NCI-H1694 (cell line): Measurements from ENCODE around the gene MATR3.
A peak's percentile ranks its signal among the peaks of the same experiment; 100 is the strongest.
"Not testable (repeated sequence)": the region's sequence is repeated elsewhere in the genome, so short reads cannot be mapped to it uniquely, and the experiment has no call there.

Source experiments
- DNase-seq: peaks from one replicate; lab custom pipeline; 2025; lab: John Stamatoyannopoulos, UW

The MATR3 gene

DNA sequence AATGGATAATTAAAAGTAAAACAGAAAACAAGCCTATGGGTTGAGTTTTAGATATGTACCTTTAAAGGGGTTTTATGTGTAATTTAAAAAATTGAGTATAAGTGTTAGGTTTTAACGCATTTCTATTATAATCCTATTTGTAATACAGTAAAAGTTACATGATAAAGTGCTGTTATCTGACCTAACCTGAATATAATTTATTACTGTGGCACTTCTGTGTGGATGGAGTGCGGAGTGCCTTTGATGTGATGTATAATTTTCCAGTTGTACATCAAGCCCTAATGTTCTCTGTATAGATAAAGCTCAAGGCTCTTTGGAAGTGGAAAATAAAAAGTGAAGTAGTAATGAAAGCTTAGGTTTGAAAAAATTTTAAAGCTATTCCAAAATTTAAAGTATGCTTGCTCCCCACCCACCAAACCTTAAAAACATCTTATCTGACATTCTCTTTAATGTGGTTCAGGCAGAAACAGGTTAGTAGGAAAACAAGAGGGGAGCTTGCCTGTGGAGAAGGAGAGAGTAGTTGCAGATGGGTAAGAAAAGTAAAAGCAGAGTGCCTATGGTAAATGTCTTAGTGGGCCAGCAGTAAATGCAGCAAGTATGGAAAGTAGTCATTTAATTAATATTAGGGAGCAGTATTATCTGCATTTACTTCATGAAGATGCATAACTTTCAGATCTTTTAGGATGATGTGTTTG, 4.0 kb downstream of the MATR3 start:
- no peak for DNase-seq

DNA sequence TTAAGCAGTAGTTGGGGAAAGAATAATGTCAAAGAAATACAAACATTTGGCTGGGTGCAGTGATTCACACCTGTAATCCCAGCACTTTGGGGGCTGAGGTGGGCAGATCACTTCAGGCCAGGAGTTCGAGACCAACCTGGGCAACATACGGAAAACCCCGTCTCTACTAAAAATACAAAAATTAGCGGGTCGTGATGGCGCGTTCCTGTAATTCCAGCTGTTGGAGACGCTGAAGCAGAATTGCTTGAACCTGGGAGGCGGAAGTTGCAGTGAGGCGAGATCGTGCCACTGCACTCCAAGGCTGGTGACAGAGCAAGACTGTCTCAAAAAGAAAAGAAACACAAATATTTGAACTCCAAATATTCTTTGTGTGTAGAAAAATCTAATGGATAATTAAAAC, 4.7 kb downstream of the MATR3 start:
- DNase-seq, result no peak

DNA sequence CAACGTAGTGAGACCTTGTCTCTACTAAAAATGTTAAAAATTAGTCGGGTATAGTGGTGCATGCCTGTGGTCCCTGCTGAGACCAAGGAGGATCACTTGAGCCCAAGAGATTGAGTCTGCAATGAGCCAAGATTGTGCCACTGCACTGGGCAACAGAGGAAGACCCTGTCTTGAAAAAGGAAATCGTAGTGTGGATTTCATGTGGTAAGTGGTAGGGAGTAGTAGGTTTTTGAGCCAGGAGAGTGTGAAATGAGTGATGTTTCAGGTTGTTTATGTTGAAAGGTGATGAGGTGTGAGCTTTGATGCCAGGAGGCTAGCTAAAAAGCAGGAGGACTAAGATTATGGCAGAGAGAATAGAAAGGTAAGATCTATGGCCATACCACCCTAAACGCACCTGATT, 5.9 kb downstream of the MATR3 start:
- DNase-seq, result no peak

DNA sequence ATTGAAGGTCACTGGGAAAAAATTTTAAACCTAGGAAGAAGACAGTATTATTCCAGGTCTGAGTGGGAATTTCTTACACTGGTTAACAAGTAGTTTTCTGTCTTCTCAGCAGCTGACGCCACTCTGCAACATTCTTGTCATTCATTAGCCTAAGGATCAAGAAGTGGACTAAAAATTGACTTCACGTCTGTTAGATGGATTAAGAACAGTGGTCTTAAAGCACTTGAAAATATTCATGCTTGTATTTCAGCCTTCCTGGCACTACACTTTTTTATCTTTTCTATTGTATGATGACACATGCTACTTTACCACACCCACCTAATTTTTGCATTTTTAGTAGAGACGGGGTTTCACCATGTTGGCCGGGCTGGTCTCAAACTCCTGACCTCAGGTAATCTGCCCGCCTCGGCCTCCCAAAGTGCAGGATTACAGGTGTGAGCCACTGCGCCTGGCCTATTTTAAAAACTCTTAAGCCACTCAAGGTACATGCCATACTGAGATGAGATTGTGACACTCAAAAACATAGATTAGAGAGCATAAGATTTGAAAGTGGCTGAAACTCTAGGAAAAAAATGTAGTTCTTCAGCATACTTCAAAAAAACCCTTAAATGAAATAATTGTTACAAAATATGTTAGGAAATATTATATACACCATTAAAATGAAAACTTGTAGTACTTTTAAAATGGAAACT, 8.4 kb downstream of the MATR3 start:
- no peak for DNase-seq

DNA sequence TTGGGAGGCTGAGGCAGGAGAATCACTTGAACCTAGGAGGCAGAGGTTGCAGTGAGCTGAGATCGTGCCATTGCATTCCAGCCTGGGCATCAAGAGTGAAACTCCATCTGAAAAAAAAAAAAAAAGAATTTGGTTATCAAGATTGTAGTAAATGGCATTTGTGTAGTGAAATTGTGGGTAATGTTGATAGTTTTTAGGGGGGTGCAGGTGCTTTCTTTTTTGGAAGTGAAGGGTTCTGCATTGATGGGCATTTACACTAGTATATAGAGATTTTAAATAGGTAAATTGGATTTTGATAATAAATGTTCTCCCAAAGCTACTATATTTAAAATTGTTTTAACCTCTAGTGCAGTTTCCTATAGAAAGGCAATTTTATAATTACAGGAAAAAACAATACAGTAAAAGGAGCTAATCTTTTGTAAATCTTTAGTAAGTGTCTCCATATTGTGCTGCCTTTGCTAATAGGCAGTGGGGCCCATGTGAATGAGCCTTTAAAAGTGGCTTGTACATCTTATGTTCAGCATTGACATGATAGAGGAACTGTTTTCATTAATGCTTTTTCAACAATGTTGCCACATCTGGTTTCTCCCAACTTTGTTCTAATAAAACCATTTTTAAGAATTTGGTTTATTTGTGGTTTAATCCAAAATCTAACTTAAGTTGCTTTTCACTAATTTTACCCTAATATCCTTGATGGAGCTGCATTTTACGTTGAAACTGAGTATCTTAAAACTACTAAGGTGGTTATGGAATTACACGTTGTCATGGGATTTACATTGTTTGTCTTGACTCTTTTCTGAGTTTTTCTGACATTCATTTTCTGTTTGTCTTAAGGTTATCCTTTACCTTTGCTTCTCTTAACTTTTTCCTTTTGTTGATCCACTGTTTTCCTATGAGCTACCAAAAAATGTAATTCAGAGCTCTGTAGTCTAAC, 11.1 kb downstream of the MATR3 start:
- no peak for DNase-seq

DNA sequence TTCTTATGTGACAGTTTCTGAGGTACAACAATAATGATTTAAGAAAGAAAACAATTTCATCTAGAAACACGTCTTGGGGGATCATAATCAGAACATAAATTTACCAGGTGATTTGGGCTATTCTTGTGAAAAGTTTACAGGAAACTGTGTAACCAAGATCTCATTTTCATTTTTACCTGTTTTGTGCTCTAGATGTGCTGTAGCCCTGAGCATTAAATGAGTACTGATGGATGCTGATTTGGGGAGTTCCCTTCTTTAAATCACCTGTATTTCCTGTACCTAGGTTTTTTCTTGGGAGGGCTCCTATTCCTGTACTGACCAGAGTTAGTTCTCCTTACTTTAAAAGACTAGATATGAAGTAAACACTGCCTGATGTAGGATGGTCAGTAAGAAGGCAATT, 12.7 kb downstream of the MATR3 start:
- no peak for DNase-seq

DNA sequence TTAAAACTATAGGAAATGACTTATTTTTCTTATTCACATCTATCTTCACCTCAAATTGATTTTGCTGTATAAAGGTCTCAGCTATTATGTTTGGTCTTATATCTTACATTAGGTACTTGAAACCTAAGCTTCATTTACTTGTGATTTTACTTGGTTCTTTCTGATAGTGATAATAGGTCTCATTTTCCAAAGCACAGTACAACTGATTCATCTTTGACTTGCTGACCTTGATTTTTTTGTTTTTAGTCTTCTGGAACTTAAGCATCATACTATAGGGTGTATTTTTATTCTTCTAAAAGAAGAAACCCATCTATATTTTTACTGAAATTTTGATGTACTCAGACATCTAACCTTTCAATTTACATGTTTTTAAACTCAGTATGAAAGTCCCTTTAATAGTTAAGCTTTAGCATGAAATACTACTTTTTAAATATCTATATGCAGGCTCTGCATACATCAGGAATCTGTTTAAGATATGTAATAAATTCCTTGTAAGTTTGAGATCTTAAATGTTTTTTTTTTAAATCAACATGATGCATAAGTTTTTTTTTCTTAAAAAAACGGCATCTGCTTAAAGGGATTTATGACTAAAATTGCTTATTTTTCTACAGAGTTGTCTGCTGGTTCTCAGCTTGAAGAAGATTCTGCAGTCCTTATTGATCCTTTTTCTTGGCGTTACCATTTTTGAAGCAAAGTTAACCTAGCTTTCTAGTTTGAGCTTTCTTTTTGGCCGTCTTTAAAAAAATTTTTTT, 13.3 kb downstream of the MATR3 start:
- DNase-seq, result no peak

DNA sequence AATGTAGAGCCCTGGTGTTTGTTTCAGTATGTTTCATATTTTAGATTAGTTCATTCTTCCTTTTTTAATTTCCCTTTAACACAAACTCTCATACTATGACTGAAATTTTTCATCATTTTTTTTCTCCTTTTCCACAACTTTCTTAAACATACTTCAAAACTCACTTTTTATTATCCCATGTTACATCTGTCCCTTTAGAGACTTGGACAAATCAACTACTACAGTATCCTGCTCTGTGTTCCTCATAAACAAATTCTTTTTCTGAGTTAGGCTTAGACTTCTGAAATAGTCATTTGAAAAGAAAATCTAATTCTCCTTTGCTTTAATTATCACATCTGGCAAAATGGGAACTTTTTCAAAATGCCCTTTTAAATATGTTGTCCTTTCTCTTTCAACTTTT, 15.3 kb downstream of the MATR3 start:
- no peak for DNase-seq

DNA sequence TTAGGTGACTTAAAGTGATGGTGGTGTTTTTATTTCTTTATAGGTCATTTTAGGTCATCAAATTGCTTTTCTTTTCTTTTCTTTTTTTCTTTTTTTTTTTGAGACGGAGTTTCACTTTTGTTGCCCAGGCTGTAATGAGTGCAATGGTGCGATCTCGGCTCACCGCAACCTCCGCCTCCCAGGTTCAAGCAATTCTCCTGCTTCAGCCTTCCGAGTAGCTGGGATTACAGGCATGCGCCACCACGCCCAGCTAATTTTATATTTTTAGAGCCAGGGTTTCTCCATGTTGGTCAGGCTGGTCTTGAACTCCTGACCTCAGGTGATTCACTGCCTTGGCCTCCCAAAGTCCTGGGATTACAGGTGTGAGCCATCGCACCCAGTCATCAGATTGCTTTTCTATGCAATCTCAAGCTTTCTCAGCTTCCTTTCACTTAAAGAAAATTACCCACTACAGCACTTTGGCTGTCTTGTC, 17.2 kb downstream of the MATR3 start:
- not testable (repeated sequence) for DNase-seq

DNA sequence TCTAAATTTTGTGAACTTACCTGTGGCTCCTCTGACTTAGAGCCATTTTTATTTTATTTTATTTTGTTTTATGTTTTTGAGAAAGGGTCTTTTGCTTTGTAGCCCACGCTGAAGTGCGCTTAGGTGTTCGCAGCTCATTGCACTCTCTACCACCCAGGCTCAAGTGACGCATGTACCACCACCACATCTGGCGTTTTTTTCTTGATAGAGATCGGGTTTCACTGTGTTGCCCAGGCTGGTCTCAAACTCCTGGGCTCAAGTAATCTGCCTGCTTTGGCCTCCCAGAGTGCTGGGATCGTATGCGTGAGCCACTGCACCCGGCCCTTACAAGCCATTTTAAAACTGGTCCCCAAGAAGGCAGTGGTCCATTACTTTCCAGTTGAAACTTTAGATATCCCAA, 18.5 kb downstream of the MATR3 start:
- DNase-seq, result no peak

DNA sequence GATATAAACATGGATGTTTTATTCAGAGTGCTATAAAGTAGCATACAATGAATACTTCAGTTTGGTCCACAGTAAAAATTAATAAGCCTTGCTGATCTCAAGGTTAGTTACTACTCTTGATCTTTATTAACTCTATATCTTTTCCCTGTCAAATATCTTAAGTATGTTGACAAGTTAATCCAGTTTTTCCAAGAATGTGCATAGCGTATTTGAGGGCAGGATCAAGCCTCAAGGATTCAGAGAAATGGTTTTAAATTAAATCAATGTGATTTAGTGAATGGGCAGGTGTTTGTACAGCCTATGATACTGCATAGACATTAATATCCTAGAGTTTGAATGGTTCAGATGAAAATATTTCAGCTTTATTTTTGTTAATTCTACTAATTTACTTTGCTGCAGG, 20.7 kb downstream of the MATR3 start:
- no peak for DNase-seq

DNA sequence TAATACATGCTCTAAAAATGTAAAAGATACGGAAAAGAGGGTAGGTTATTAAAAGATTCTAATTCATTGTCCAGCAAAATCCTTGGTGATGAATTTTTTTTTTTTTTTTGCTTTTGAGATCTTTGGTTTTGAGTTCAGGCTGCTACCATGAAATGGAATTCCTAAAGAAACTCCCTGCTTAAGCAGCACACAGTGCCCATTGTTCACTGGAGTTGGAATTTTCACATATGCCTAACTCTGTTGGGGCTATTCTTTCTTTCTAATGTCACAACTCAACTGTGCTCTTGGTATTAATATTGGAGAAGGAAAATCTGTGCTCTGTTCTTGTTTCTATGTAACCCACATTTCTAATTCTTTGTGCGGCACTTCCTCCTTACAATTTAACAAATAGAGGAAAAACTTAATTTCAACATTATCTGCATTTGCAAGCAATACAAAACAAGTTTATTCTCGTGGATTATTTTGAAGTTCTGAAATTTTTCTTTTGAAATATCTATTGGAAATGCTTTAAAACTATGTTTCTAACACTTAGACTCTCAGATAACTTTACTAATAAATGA, 21.6 kb downstream of the MATR3 start:
- no peak for DNase-seq

DNA sequence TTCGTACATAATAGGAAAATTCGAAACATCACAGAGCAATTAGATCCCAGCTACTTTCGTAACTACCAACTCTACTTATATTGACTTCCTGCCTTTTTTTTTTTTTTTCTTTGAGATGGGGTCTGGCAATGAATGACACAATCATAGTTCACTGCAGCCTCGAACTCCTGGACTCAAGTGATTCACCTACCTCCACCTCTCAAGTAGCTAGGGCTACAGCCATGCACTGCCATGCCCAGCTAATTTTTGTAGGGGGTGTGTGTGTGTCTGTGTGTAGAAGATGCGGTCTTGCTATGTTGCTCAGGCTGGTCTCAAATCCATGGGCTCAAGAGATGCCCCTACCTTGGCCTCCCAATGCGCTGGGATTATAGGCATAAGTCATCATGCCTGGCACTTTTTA, 42.3 kb downstream of the MATR3 start:
- no peak for DNase-seq

DNA sequence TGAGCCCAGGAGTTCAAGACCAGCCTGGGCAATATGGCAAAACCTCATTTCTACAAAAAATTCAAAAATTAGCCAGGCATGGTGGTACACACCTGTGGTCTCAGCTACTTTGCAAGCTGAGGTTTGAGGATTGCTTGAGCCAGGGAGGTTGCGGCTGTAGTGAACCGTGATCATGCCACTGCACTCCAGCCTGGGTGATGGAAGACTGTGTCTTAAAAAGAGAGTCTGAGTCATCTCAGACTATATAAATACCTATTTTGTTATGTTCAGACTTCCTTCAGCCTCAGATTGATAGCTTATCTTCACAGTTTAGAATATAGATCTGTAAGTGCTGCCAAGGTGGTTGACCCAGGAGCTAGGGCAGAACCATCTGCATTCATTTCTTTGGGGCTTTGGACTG, 46.5 kb downstream of the MATR3 start:
- DNase-seq, result no peak

DNA sequence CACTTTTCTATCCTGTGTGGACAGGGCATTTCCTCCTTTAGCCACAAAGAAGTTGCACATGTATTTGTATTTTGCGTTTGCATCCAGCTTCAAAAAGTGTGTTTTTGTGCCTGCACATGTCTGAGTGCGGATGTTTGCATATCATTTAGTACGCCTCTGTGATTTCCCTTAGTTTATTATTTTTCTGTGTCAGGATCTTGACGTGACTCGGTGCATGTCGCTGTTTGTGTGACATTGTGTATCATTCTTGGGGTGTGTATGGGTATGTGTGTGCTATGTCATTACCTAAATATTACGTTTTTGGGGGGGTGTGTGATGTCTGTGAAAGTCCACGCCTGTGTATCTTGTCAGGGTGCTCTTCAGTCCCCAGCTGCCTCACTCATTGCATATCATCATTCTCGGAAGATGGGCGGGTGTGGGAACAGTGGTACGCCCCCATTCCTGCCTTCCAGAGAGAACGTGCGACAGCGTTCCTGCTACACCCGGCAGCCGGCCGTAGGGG, 47.7 kb downstream of the MATR3 start:
- no peak for DNase-seq

DNA sequence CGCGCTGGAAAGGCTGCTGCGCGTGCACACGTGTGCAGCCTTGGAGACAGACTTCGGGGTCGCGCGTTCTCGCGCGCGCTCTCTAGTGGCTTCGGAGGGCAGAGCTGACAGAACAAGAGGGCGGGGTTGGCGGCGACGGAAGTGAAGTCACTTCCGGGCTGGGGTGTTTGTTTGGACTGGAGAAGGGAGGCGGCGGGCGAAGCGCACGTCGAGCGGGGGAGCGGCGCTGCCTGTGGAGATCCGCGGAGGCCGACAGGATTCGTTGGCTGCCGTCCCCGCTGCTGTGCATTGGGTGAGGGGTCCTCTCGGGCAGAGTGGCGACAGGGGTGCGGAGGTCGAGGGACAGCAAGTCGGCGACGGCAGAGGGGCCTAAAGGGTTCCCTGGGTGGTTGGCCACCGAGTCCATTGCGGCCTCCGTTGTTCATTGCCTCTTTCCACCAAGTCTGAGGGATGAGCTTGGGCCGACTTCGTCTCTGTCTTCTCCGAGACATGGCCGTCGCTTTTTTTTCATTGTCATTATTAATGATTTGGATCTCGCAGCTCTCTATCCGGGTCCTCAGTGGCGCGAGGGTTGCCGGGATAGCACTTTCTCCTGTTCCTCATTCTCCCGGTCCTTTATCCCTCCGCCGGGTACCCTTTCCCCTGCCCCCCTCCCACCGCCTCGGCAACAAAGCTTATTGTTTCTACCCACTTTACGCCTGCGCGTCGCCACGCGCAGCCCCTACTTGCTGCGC, 48.3 kb downstream of the MATR3 start, which contains the start of gene PAIP2:
Gene PAIP2 (plus strand): TSS at position 166 of the 734 bp plus-strand sequence. CDS start 21,931 bp downstream, outside the sequence.
- peak; percentile 92 for DNase-seq

DNA sequence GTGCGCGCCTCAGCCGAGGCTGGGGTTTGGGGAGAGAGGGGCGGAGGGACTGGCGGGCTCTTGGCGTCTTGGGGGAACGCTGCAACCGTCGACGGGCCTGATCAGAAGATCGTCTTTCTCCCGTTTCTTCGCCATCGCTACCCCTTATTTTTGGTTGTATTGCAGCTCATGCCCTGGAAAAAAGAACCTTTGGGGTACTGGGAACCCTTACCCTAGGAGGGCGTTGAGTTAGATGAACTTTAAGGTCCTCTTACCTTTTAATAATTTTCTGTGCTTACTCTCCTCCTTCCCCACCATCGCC, 48.8 kb downstream of the MATR3 start:
- DNase-seq, result no peak

DNA sequence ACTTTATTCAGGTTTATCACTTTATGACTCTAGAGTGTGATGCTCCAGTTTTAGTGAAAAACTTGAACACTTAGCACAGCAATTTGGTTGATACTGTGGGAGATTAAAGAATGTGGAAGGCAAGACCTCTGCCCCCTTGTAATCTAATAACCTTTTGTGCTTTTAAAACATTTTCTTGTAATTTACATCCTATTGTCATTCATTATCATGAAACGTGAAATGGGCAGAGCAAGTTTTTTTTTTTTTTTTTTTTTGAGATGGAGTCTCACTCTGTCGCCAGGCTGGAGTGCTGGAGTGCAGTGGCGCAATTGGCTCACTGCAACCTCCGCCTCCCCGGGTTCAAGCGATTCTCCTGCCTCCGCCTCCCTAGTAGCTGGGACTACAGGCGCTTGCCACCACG, 49.9 kb downstream of the MATR3 start:
- DNase-seq, result no peak

DNA sequence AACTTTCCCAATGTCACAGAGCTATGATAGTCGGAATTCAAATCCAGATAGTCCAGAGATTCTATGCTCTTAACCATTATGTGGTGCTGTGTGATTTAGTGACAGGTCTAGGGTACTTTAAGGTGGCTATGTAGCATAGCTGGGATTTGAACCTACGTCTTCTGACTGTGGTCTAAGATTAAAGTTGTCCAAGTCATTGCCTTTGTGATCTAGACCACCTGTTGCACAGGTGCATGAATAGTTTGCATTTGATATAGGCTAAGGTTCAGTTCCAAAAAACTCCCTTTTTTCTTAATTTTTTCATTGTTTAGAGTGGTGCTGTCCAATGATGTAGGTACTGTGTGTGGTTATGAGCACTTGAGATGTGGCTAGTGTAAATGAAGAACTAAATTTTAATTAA, 50.6 kb downstream of the MATR3 start:
- no peak for DNase-seq

DNA sequence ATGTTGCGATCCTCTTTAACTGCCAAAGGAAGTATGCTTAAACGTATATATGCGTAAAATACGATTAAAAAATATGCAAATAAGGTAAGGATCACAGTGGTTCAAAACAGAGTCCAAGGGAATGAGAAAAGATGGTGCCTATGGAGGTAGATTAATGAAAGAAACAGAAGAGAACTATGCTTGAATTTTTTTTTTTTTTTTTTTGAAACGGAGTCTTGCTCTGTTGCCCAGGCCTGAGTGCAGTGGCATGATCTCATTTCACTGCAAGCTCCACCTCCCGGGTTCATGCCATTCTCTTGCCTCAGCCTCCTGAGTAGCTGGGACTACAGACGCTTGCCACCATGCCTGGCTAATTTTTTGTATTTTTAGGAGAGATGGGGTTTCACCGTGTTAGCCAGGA, 51.9 kb downstream of the MATR3 start:
- not testable (repeated sequence) for DNase-seq

DNA sequence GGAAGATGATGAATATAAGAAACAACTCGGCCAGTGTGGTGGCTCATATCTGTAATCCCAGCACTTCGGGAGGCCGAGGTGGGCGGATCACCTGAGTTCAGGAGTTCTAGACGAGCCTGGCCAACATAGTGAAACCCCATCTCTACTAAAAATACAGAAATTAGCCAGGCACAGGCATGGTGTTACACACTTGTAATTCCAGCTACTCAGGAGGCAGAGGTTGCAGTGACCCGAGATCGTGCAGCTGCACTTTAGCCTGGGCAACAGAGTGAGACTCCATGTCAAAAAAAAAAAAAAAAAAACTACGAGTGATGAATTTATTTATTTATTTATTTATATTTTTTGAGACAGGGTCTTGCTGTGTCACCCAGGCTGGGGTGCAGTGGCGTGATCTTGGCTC, 54.3 kb downstream of the MATR3 start:
- not testable (repeated sequence) for DNase-seq
